Adrenal gland (tissue), 5 donors: ENCODE results near the gene SMAD3.

Experiments
- CTCF ChIP-seq, 6 experiments: fragments of 450-650 bp in 4 of 6; fragments of 200-600 bp in 2 of 6; sonication (generic) in 1 of 6; IDR thresholded peaks; 1 replicate in 5 of 6; 2 replicates in 1 of 6; pipeline versions ENCODE4 v1.5.1 to v1.8.0; 2016 to 2021; ENCODE audit warnings: antibody characterized with exemption in 6 of 6, mild to moderate bottlenecking in 2 of 6, moderate library complexity in 1 of 6
- POLR2A ChIP-seq, 2 donors: fragments of 450-650 bp; IDR thresholded peaks; one replicate each; pipeline ENCODE4 v1.6.1; 2017; ENCODE audit warnings: antibody characterized with exemption in 2 of 2, mild to moderate bottlenecking in 2 of 2, moderate library complexity in 1 of 2
- donor health status: DM: no; HTN: no; CAD: no.

GRCh38 chr15:67066041-67066958 lies 898 bp downstream of the SMAD3 start:
- TF ChIP-seq CTCF (IDR thresholded peaks at IDR 0.05): no peak
- TF ChIP-seq POLR2A (IDR thresholded peaks at IDR 0.05): no peak
